CD8-positive, alpha-beta memory T cell (primary cell): ENCODE data around the gene CDKL4. TPM values are rescaled to one million over a fixed set of nuclear protein-coding genes. Genes with fewer than 3 reads are reported as not detected.
"Not testable (repeated sequence)": the region's sequence is repeated elsewhere in the genome, so short reads cannot be mapped to it uniquely, and the experiment has no call there.

Experiments
- CTCF ChIA-PET: fragments of 350-600 bp; sonication (Branson Sonifier 250); formaldehyde crosslinking; loops from one replicate; lab custom pipeline; 2021; ENCODE audit warnings: antibody characterized with exemption; lab: Charles Lee
- POLR2A ChIA-PET: fragments of 350-600 bp; sonication (Branson Sonifier 250); formaldehyde crosslinking; loops from one replicate; lab custom pipeline; 2021; ENCODE audit warnings: antibody characterized with exemption; lab: Charles Lee
- DNase-seq, 5 donors: peaks; one replicate each; pipeline versions ENCODE4 v3.0.0 to v3.0.0-alpha.2; 2020 to 2022; ENCODE audit warnings: mixed read lengths in 1 of 5
- H3K27ac ChIP-seq: one replicate; pipeline ENCODE4 v1.7.0; 2013; ENCODE audit warnings: low read depth, mild to moderate bottlenecking, low read length, moderate library complexity
- H3K27me3 ChIP-seq: 2 replicates; pipeline ENCODE4 v1.7.0; 2013; ENCODE audit warnings: low read length, mild to moderate bottlenecking; ENCODE audit not compliant: insufficient read depth, poor library complexity, severe bottlenecking
- H3K36me3 ChIP-seq: 2 replicates; pipeline ENCODE4 v1.7.0; 2013; ENCODE audit warnings: mild to moderate bottlenecking, low read length, moderate library complexity; ENCODE audit not compliant: insufficient read depth
- H3K4me1 ChIP-seq: 2 replicates; pipeline ENCODE4 v1.7.0; 2013; ENCODE audit warnings: mild to moderate bottlenecking, low read length, moderate library complexity; ENCODE audit not compliant: insufficient read depth
- H3K4me3 ChIP-seq: 2 replicates; pipeline ENCODE4 v1.7.0; 2013; ENCODE audit warnings: mild to moderate bottlenecking, low read length
- H3K9me3 ChIP-seq: 2 replicates; pipeline ENCODE4 v1.7.0; 2013; ENCODE audit warnings: mild to moderate bottlenecking, low read length
- H3K27ac Mint-ChIP-seq, 8 donors: one replicate each; pipeline ENCODE4 v1.8.0; 2020 to 2021; ENCODE audit warnings: mixed read lengths in 8 of 8, mild to moderate bottlenecking in 6 of 8, inconsistent platforms in 3 of 8, moderate library complexity in 3 of 8
- H3K27me3 Mint-ChIP-seq, 2 donors: one replicate each; pipeline ENCODE4 v1.8.0; 2020 to 2021; ENCODE audit warnings: mixed read lengths in 2 of 2, mild to moderate bottlenecking in 1 of 2, moderate library complexity in 1 of 2
- H3K36me3 Mint-ChIP-seq, 3 donors: one replicate each; pipeline ENCODE4 v1.8.0; 2020 to 2021; ENCODE audit warnings: mixed read lengths in 3 of 3, inconsistent platforms in 1 of 3, mild to moderate bottlenecking in 1 of 3
- H3K4me1 Mint-ChIP-seq, 3 donors: one replicate each; pipeline ENCODE4 v1.8.0; 2020 to 2021; ENCODE audit warnings: mixed read lengths in 3 of 3, inconsistent platforms in 1 of 3, mild to moderate bottlenecking in 1 of 3
- H3K4me3 Mint-ChIP-seq, 7 donors: one replicate each; pipeline ENCODE4 v1.8.0; 2020 to 2021; ENCODE audit warnings: mixed read lengths in 7 of 7, mild to moderate bottlenecking in 6 of 7, moderate library complexity in 4 of 7, inconsistent platforms in 2 of 7
- H3K9me3 Mint-ChIP-seq, 5 donors: one replicate each; pipeline ENCODE4 v1.8.0; 2020 to 2022; ENCODE audit warnings: mixed read lengths in 5 of 5, mild to moderate bottlenecking in 3 of 5, moderate library complexity in 2 of 5, inconsistent platforms in 1 of 5
- polyA plus RNA-seq: library from polyadenylated mRNA; unstranded; fragments of 300-500 nt; fragmentation: Illumina TruSeq; gene quantifications from one replicate; pipeline ENCODE4 v1.2.3, GENCODE V29; 2021
- total RNA-seq, 2 experiments: library from RNA; stranded (reverse); gene quantifications; one replicate each; pipeline ENCODE4 v1.2.3, GENCODE V29; 2021

Gene CDKL4
- total and polyA plus RNA-seq, 3 experiments from 2014 or later = 0.13 to 0.31 TPM; not detected in 1

GRCh38 chr2:39175026-39175812 lies 68.6 kb downstream of the CDKL4 start:
- Histone ChIP-seq H3K36me3 (no peaks in the 10 kb centered on the region), H3K27ac (no peak overlapping the region), H3K4me3 (no peak overlapping the region), H3K27me3 (no peaks in the 10 kb centered on the region), H3K4me1 (no peaks in the 10 kb centered on the region), H3K9me3 (no peaks in the 10 kb centered on the region)
- POLR2A ChIA-PET = no interaction called here
- Mint-ChIP-seq H3K9me3 (no peaks in the 10 kb centered on the region), H3K4me3 (no peak overlapping the region), H3K27me3 (peaks cover 0 to 3% of the 10 kb centered on the region in 2 donors), H3K27ac (peak overlapping the region in 1 of 8 donors; percentile 44), H3K36me3 (no peaks in the 10 kb centered on the region), H3K4me1 (no peaks in the 10 kb centered on the region)
- no peak for DNase-seq
- CTCF ChIA-PET = interaction anchor here (4.0 kb wide), 1 partner anchor 53 kb away, joined by 15 read pairs; no protein-coding TSS in a partner anchor

GRCh38 chr2:39174022-39174421 lies 69.7 kb downstream of the CDKL4 start:
- H3K36me3 ChIP-seq = no peaks in the 10 kb centered on the region
- Mint-ChIP-seq H3K36me3 (no peaks in the 10 kb centered on the region), H3K4me3 (no peak overlapping the region), H3K9me3 (no peaks in the 10 kb centered on the region), H3K27ac (peak overlapping the region in 1 of 8 donors; percentile 41), H3K27me3 (peaks cover 0 to 3% of the 10 kb centered on the region in 2 donors), H3K4me1 (no peaks in the 10 kb centered on the region)
- H3K27ac ChIP-seq = no peak overlapping the region
- ChIA-PET POLR2A (no interaction called here), CTCF (interaction anchor here (0.7 to 4.0 kb wide), 2 partner anchors 55 to 287 kb away, joined by 3 to 15 read pairs; no protein-coding TSS in a partner anchor)
- H3K4me3 ChIP-seq = no peak overlapping the region
- no peaks in the 10 kb centered on the region for H3K4me1 ChIP-seq
- H3K9me3 ChIP-seq = no peaks in the 10 kb centered on the region
- DNase-seq = no peak
- no peaks in the 10 kb centered on the region for H3K27me3 ChIP-seq

DNA sequence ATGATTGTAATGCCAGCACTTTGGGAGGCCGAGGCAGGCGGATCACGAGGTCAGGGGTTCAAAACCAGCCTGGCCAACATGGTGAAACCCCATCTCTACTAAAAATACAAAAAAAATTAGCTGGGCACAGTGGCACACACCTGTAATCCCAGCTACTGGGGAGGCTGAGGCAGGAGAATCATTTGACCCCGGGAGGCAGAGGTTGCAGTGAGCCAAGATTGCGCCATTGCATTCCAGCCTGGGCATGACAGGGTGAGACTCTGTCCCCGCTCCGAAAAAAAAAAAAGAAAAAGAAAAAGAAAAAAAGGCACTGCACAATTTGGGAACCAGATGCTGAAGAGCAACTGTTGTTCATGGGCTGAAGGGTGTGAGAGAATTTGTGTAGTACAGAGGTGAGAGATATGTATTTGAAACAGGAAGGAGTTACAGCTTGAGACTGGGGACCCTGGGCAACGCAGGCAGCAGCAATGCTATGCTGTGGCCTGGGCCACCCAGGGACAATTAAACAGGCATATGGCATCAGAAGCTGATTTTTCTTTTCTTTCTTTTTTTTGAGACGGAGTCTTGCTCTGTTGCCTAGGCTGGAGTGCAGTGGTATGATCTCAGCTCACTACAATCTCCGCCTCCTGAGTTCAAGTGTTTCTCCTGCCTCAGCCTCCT lies 71.6 kb downstream of the CDKL4 start:
- H3K27me3 Mint-ChIP-seq, H3K4me1 ChIP-seq, H3K27me3 ChIP-seq, CTCF ChIA-PET, H3K27ac Mint-ChIP-seq, H3K4me3 Mint-ChIP-seq, H3K9me3 ChIP-seq, H3K36me3 ChIP-seq, H3K36me3 Mint-ChIP-seq, H3K4me1 Mint-ChIP-seq, H3K4me3 ChIP-seq, DNase-seq, H3K27ac ChIP-seq, H3K9me3 Mint-ChIP-seq, POLR2A ChIA-PET: not testable (repeated sequence)

GRCh38 chr2:39171621-39172020 lies 72.1 kb downstream of the CDKL4 start:
- Mint-ChIP-seq H3K4me1 (peaks cover 0 to 6% (median 0%) of the 10 kb centered on the region in 3 donors), H3K36me3 (no peaks in the 10 kb centered on the region), H3K9me3 (no peaks in the 10 kb centered on the region), H3K27me3 (peaks cover 0 to 5% of the 10 kb centered on the region in 2 donors), H3K27ac (peak overlapping the region in 1 of 8 donors; percentile 51), H3K4me3 (no peak overlapping the region)
- DNase-seq = no peak
- no peaks in the 10 kb centered on the region for H3K9me3 ChIP-seq
- H3K36me3 ChIP-seq = no peaks in the 10 kb centered on the region
- ChIA-PET POLR2A (no interaction called here), CTCF (no interaction called here)
- no peaks in the 10 kb centered on the region for H3K4me1 ChIP-seq
- no peaks in the 10 kb centered on the region for H3K27me3 ChIP-seq
- no peak overlapping the region for H3K4me3 ChIP-seq
- no peak overlapping the region for H3K27ac ChIP-seq

DNA sequence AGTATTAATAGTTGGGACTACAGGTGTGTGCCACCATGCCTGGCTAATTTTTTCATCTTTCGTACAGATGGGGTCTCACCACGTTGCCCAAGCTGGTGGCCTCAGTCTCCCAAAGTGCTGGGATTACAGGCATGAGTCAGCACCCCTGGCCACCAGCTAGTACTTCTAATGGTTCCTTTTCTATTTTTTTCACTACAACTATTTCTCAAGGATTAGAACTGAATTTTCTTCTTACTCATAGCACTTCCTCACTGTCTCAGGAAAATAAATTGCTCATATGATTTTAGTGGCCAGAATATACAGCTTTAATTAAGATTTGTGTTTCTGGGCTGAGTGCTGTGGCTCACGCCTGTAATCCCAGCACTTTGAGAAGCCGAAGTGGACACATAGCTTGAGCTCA lies 79.7 kb downstream of the CDKL4 start:
- no peak overlapping the region for H3K27ac ChIP-seq
- no peak overlapping the region for H3K4me3 ChIP-seq
- no peaks in the 10 kb centered on the region for H3K9me3 ChIP-seq
- no peak overlapping the region for H3K4me3 Mint-ChIP-seq
- H3K36me3 Mint-ChIP-seq = peaks cover 0 to 5% (median 0%) of the 10 kb centered on the region in 3 donors
- CTCF ChIA-PET = interaction anchor here (1.4 kb wide), 1 partner anchor 65 kb away, joined by 4 read pairs; no protein-coding TSS in a partner anchor
- H3K4me1 Mint-ChIP-seq = peaks cover 0 to 6% (median 0%) of the 10 kb centered on the region in 3 donors
- H3K9me3 Mint-ChIP-seq = no peaks in the 10 kb centered on the region
- H3K27me3 ChIP-seq = no peaks in the 10 kb centered on the region
- POLR2A ChIA-PET = interaction anchor here (0.5 kb wide), 1 partner anchor 332 kb away, joined by 4 read pairs; no protein-coding TSS in a partner anchor
- no peak for DNase-seq
- peaks cover 2 to 5% of the 10 kb centered on the region in 2 donors for H3K27me3 Mint-ChIP-seq
- no peaks in the 10 kb centered on the region for H3K4me1 ChIP-seq
- peak overlapping the region in 1 of 8 donors; percentile 48 for H3K27ac Mint-ChIP-seq
- no peaks in the 10 kb centered on the region for H3K36me3 ChIP-seq

DNA sequence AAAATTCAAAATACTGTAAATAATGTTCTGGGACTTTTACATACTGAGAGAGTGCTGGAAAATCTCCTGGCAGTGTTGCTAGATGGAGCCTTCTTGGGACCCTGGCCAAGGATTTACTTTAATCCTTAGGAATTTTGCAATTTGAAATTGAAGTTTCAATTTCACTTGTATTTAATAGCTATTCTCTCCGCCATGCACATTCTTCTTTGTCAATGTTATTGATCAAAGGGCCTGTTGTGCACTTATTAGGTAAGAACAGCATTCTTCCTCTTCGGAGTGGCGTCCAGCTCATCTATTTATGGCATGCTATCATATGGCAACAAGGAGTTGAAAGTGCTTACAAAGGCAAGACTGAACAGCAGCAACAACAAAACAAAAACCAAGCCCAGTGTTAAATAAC lies 82.8 kb downstream of the CDKL4 start:
- Mint-ChIP-seq H3K9me3 (no peaks in the 10 kb centered on the region), H3K4me3 (no peak overlapping the region), H3K4me1 (no peaks in the 10 kb centered on the region), H3K36me3 (peaks cover 0 to 5% (median 0%) of the 10 kb centered on the region in 3 donors), H3K27ac (no peak overlapping the region), H3K27me3 (peaks cover 0 to 5% of the 10 kb centered on the region in 2 donors)
- DNase-seq = no peak
- Histone ChIP-seq H3K4me3 (no peak overlapping the region), H3K4me1 (no peaks in the 10 kb centered on the region), H3K9me3 (no peaks in the 10 kb centered on the region), H3K27ac (no peak overlapping the region), H3K36me3 (no peaks in the 10 kb centered on the region), H3K27me3 (no peaks in the 10 kb centered on the region)
- ChIA-PET CTCF (interaction anchor here (1.1 kb wide), 1 partner anchor 68 kb away, joined by 4 read pairs; no protein-coding TSS in a partner anchor), POLR2A (interaction anchor here (0.6 kb wide), 1 partner anchor 467 kb away, joined by 3 read pairs; no protein-coding TSS in a partner anchor)

DNA sequence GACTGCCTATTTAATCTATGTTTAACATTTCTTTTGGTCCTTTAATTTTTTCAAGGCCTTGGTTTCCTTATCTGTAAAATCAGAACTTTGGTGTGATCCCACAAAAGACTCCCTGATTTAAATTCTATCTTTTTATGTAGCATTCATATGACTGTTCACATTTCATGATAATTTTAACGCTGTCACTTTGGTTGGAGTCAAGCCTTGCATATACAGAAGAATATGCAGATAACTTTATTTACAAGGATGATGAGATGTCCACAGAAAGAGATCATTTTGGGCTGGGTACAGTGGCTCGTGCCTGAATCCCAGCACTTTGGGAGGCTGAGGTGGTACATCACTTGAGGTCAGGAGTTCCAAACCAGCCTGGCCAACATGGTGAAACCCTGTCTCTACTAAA lies 84.5 kb downstream of the CDKL4 start:
- Histone ChIP-seq H3K4me3 (no peak overlapping the region), H3K27me3 (no peaks in the 10 kb centered on the region), H3K36me3 (no peaks in the 10 kb centered on the region), H3K9me3 (no peaks in the 10 kb centered on the region), H3K27ac (no peak overlapping the region), H3K4me1 (no peaks in the 10 kb centered on the region)
- peaks cover 0 to 5% of the 10 kb centered on the region in 2 donors for H3K27me3 Mint-ChIP-seq
- no peak overlapping the region for H3K27ac Mint-ChIP-seq
- H3K4me1 Mint-ChIP-seq = no peaks in the 10 kb centered on the region
- no peak for DNase-seq
- ChIA-PET CTCF (no interaction called here), POLR2A (no interaction called here)
- H3K4me3 Mint-ChIP-seq = no peak overlapping the region
- no peaks in the 10 kb centered on the region for H3K9me3 Mint-ChIP-seq
- peaks cover 0 to 5% (median 0%) of the 10 kb centered on the region in 3 donors for H3K36me3 Mint-ChIP-seq

GRCh38 chr2:39158351-39158750 lies 85.4 kb downstream of the CDKL4 start:
- ChIA-PET CTCF (interaction anchor here (0.5 to 0.9 kb wide), 4 partner anchors 22 to 210 kb away, joined by 3 to 4 read pairs (median 3); no protein-coding TSS in a partner anchor), POLR2A (no interaction called here)
- H3K9me3 ChIP-seq = no peaks in the 10 kb centered on the region
- H3K4me3 Mint-ChIP-seq = no peak overlapping the region
- no peak overlapping the region for H3K4me3 ChIP-seq
- no peaks in the 10 kb centered on the region for H3K4me1 ChIP-seq
- peaks cover 0 to 3% of the 10 kb centered on the region in 2 donors for H3K27me3 Mint-ChIP-seq
- no peaks in the 10 kb centered on the region for H3K9me3 Mint-ChIP-seq
- H3K27me3 ChIP-seq = no peaks in the 10 kb centered on the region
- DNase-seq = no peak
- no peak overlapping the region for H3K27ac ChIP-seq
- H3K4me1 Mint-ChIP-seq = no peaks in the 10 kb centered on the region
- peaks cover 0 to 3% (median 0%) of the 10 kb centered on the region in 3 donors for H3K36me3 Mint-ChIP-seq
- H3K27ac Mint-ChIP-seq = no peak overlapping the region
- H3K36me3 ChIP-seq = no peaks in the 10 kb centered on the region
